ENCODE measurements around the gene GCC2.

Gene GCC2

DNA sequence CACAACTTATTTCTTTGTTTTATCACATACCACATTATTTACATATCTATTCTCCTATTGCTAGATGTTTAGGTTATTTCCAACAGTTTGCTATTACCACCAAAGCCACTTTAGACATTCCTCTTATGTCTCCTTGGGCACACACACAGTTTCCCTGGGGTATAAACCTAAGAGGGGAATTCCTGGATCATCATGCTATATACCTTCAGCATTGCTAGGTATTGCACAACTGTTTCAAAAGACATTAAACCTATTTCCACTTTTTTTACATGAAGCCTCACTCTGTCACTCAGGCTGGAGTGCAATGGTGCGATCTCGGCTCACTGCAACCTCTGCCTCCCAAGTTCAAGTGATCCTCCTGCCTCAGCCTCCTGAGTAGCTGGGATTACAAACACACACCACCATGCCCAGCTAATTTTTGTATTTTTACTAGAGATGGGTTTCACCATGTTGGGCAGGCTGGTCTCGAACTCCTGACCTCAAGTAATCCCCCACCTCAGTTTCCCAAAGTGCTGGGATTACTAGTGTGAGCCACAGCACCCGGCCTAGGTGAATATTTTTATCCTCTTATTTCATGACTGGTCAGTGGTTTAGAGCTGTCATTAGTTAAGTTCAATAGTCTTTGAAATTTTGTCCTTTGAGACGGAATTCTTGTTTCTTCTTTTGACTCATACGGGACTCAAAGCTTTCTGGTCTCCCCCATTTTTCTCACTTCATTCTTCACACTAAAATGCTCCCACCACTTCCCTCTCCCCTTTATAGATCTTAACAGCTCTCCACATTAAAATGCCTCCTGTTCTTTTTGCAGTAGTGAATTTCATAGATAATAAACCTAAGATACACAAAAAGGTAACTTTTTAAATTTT lies 40.9 kb upstream of the GCC2 start:
- H3K4me3 ChIP-seq (ENCODE audit: control insufficient read depth, low read depth, low read length): no peak overlapping the region
- no peak for DNase-seq (ENCODE audit: low read depth)
- TF ChIP-seq, protein P1, sequence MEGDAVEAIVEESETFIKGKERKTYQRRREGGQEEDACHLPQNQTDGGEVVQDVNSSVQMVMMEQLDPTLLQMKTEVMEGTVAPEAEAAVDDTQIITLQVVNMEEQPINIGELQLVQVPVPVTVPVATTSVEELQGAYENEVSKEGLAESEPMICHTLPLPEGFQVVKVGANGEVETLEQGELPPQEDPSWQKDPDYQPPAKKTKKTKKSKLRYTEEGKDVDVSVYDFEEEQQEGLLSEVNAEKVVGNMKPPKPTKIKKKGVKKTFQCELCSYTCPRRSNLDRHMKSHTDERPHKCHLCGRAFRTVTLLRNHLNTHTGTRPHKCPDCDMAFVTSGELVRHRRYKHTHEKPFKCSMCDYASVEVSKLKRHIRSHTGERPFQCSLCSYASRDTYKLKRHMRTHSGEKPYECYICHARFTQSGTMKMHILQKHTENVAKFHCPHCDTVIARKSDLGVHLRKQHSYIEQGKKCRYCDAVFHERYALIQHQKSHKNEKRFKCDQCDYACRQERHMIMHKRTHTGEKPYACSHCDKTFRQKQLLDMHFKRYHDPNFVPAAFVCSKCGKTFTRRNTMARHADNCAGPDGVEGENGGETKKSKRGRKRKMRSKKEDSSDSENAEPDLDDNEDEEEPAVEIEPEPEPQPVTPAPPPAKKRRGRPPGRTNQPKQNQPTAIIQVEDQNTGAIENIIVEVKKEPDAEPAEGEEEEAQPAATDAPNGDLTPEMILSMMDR (conservative IDR thresholded peaks at IDR 0.05; ENCODE audit: control insufficient read depth, insufficient read depth, low read depth, low read length): no peak

DNA sequence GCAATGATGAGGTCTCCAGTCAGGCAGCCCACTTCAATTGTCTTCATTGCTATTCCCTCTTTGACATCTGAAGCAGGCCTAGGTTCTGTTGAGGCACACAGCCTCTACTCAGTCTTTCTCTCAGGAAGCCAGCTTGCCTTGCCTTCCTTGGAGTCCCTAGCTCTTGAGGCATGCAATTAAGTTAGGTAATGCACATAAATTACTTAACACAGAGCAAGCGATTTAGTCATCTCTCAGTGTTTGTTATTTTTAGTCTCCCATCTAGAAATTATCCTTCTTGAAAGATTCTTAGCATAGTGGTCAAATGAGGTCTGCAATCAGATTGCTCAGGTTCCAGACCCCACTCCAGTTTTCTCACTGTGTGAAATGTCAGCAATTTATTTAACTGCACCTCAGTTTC lies 39.2 kb upstream of the GCC2 start:
- TF ChIP-seq, protein P1 (conservative IDR thresholded peaks at IDR 0.05; ENCODE audit: control insufficient read depth, insufficient read depth, low read depth, low read length): no peak
- peak; percentile 55 for DNase-seq (ENCODE audit: low read depth)
- H3K4me3 ChIP-seq (ENCODE audit: control insufficient read depth, low read depth, low read length): no peak overlapping the region

DNA sequence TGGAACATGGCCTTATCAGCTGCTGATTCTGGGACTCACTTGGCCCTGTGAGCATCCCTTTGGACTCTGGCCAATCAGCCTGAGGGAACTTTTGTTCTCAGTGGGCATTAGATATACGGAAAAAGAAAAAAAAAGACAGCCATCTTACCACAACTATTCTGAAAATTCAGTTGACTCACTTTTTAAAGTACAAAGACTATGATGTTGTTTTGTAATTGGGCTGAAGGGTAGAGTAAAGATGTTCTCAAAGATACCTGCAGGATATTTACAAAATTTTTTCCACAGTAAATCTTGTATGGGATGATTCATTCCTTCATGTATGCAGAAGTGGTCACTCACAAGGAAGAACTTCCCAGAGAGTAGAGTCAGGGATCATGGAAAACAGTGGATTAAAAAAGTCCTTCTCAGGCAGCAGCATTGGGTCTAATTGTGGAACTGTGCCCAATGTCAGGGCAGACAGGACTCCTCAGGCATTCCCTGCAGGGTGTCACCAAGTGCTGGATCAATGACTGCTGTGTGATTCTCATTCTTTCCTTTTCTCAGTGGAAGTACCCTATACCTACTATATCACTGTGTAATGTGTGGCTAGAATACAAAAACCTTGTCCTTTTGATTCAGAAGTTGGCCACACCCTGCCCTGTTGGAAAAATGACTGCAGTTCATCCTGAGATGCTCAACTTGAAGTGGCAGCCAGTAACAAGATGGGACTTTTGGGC lies 35.9 kb upstream of the GCC2 start:
- TF ChIP-seq, protein P1 (conservative IDR thresholded peaks at IDR 0.05; ENCODE audit: control insufficient read depth, insufficient read depth, low read depth, low read length): no peak
- peak; percentile 92 for DNase-seq (ENCODE audit: low read depth)
- H3K4me3 ChIP-seq (ENCODE audit: control insufficient read depth, low read depth, low read length): no peak overlapping the region

DNA sequence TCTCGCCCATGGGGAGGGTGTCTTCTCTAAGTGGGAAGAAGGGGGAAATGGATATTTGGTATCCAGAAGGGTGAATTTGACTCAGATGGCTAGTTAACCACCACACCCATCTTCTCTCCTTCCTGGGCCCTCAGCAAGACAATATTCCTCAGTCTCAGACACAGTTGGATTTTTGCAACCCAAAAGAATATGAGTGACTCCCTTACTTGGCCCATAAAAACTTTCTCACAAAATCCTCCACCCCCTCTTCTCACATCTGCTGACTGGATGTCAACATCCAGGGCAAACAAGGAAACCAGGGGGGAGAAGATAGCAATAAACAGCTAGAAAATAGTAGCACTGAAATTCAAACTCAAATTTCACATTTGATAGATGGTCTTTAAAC lies 35.3 kb upstream of the GCC2 start:
- DNase-seq (ENCODE audit: low read depth): peak; percentile 48
- H3K4me3 ChIP-seq (ENCODE audit: control insufficient read depth, low read depth, low read length): no peak overlapping the region
- TF ChIP-seq, protein P1 (conservative IDR thresholded peaks at IDR 0.05; ENCODE audit: control insufficient read depth, insufficient read depth, low read depth, low read length): no peak

DNA sequence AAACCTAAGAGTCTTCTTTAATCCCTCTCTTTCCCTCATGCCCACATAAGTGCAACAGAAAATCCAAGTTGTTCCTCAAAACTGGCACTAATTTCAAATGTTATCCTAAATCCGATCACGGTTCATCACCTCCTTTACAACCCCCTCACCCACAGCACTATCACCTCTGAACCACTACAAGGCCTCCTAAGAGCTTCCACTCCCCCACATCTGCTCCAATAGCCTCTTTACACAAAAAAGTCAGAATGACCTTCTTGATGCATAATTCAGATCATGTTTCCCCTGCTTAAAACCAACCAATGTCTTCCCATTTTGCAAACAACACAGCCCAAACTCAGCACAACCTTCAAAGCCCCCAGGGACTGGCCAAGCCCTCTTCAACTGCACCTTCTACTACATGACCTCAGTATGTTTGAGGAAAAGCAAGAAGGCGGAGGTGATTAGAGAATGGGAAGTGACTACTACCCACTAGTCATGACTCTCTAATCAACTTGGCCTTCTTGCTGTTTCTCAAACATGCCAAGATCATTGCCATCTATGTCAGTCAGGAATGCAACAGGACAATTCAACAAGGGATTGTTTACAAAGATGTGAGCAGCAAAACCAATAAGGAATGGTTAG lies 34.6 kb upstream of the GCC2 start:
- TF ChIP-seq, protein P1 (conservative IDR thresholded peaks at IDR 0.05; ENCODE audit: control insufficient read depth, insufficient read depth, low read depth, low read length): no peak
- peak; percentile 17 for DNase-seq (ENCODE audit: low read depth)
- H3K4me3 ChIP-seq (ENCODE audit: control insufficient read depth, low read depth, low read length): no peak overlapping the region

DNA sequence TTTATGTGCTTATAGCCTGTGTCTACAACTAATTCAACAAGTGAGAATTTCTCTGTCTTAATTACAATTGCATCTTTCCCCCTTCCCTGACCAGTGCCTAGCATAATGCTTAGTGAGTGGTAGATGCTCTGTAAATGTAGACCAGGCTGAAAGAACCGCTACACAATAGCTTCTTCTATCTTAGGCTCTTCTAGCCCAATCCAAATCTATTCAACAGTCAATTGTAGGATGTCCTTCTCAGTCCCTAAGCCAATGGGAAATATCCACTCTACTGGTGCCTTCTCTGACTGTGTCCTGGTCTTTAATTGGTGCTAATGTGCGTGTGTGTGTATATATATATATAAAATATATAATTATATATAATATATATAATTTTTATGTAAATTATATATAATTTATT lies 34.1 kb upstream of the GCC2 start:
- H3K4me3 ChIP-seq (ENCODE audit: control insufficient read depth, low read depth, low read length): no peak overlapping the region
- TF ChIP-seq, protein P1 (conservative IDR thresholded peaks at IDR 0.05; ENCODE audit: control insufficient read depth, insufficient read depth, low read depth, low read length): no peak
- no peak for DNase-seq (ENCODE audit: low read depth)
